ENCODE data around the gene GPATCH11.

The GPATCH11 gene

DNA sequence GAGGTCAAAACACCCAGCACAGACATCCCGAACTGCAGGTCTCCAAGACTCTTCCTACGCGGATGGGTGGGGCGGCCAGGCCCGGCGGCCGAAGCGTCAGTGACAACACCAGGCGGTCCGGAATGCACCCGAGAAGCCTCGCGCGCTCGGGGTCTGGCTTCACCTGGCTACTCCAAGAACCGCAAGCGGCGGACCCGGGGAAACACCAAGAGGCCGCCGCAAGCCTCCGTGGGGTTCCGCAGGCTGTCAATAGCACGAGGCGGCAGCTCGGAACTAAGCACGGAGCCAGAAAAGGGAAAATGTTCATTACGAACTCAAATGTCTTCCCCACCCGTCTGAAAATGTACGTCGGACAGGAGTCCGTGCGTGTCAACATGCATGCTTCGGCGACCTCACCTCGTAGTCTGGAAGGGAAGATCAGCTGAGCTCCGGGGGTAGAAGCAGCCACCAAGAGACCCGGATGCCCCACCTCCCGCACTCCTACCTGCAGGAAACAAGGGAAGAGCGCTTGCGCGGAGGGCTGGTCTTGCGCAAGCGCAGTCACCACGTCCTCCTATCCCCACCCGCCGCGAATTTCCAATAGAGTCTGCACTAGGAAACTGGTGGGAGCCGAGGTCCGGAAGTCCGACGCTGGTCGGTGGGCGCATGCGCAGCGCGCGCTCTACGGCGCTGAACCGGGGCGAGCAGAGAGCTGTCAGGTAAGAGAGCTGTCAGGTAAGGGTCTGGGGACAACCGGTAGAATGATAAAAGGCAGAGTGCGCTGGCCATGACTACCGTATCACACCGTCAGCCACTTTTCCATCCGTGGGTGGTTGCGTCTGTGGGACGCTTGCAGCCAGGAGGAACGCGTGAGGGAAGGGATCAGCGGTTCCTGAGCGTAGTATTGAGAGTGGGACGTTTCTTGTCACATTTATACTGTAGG is at the start of gene GPATCH11, which contains the start of gene HEATR5B:
Gene GPATCH11, plus strand, starts transcription at position 646 of the 922 bp plus-strand sequence. CDS start 3,864 bp downstream, outside the sequence.
Gene HEATR5B, minus strand, starts transcription at position 500 of the 922 bp plus-strand sequence. CDS start 958 bp downstream, outside the sequence.
- peak; percentile 96 for DNase-seq

GRCh38 chr2:37037771-37038170 is 46.5 kb upstream of the GPATCH11 start:
- no peak for DNase-seq

GRCh38 chr2:37039580-37039979 is 44.7 kb upstream of the GPATCH11 start:
- no peak for DNase-seq

GRCh38 chr2:37052600-37053332 is 31.6 kb upstream of the GPATCH11 start:
- no peak for DNase-seq

DNA sequence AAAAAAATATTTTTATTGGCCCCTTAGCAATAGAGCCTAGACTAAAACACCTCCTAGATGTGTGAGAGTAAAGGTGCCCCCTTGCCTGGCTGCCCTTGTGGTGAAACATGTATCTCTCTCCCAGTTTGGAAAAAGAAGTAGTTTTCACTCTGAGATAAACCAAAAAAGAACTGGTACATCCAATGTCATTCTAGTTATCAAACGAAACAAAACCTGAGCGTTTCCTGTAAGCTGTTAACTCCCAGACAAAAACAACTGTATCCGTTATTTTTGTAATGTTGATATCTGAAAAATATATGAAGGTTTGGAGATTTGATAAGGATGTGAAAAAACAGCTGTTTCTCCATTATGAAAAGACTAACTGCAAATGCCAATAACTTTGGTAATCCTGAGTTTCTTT is 24.5 kb upstream of the GPATCH11 start:
- no peak for DNase-seq

GRCh38 chr2:37060446-37060845 is 23.9 kb upstream of the GPATCH11 start:
- no peak for DNase-seq

DNA sequence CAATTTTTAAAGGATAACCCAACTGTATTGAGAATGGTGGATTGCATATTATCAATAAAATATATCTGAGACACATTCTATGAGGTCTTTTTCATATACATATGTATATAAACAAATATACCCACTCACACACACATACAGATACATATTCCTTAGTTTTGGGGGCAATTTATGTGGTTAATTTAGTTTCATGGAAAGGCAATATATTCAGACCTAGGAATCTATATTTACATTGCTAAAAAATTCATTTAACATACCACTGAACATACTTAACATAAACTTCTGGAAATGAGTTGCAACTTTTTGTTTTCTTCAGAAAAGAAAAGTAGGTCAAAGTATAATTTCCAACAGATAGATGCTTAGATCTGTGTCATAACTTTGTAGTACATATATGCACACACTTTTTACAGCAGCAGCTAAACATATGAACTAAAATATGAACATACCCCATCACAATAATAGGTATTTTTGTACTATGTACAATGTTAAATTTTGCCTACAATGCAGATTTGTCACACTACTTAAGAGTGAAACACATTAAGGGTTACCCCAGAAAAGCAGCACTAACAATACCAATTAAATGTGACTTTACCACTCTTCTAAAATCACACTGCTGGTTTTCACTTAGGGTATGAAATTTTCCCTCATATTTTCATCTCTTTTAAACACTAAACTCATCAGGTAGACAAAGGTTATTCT is 23.2 kb upstream of the GPATCH11 start:
- no peak for DNase-seq

DNA sequence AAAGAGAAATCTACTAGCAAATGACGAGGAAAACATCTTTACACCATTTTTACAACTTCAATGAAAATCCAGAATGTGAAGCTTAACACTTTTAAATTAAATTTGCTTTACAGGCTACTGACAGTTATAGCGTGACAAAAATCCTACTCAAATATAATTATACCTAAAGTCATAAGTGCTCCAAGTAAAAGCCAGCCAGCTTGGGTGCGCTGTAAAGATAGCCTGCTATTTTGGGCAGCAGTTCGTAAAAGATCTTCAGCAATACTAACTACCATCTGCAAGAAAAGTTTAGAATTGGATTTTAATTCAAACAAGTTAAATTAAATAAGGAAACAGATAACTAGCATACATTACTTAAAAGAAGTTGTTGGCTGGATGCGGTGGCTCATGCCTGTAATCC is 22.5 kb upstream of the GPATCH11 start:
- DNase-seq: no peak

DNA sequence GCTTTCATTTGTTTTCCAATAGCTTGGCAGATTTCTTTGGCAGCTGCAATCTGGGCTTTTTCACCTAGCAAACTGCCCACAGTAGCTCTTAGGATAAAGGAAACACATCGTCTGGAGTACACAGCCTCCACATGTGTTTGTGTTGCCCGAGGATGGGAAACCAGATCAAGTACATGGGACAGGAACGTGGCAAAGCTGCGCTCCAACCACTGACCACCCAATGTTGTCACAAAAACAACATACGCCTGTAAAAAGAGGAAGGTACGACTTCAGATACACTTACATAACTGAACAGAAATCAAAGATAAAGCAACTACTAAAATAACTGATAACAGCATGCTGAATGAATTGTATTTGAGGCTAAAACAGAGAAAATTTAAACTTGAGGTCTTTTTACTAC is 15.6 kb upstream of the GPATCH11 start:
- no peak for DNase-seq

GRCh38 chr2:37070931-37071330 is 13.4 kb upstream of the GPATCH11 start:
- DNase-seq: no peak

DNA sequence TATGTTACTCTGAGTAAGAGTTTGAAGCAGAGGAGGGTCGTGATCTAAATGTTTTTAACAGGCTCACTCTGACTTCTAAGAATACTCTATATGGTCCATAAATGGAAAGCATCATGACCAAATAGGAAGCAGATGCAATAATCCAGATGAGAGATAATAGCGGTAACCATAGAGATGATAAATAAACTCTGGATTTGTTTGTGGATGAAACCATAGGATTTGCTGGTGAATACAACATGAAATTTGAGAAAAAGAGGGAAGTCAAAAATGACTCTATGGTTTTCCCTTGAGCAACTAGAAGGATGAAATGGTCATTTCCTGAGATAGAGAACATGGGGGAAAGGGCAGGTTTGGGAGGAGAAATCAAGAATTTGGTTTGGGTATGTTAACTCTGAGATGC is 4.1 kb upstream of the GPATCH11 start:
- peak; percentile 13 for DNase-seq

GRCh38 chr2:37080689-37081088 is 3.6 kb upstream of the GPATCH11 start:
- DNase-seq: peak; percentile 11

- DNase-seq: no peak
Measured at GRCh38 chr2:37084797-37085196, 479 bp downstream of the GPATCH11 start.

GRCh38 chr2:37085731-37086147 is 1.4 kb downstream of the GPATCH11 start:
- DNase-seq: no peak

- DNase-seq: no peak
Measured at GRCh38 chr2:37090019-37090477, 5.7 kb downstream of the GPATCH11 start.

GRCh38 chr2:37091873-37092272 is 7.6 kb downstream of the GPATCH11 start:
- no peak for DNase-seq

DNA sequence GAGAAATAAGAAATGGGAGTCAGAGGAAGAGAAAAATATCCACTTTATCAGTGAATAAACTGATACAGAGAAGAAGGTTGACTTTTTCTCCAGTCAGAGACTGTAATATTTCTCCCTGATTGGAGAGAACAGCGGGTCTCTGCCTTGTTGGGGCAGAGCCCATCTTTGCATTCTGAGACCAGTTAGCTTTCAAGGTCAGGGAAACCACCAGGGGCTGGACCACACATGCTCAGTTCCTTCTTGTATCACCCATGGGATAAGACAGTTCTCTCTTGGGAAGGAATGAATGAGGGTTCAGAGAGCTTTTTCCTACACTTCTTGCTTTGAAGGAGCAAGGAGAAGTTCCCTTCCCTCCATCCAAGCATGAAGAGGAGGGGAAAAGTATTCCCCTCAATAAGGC is 12.2 kb downstream of the GPATCH11 start:
- no peak for DNase-seq

DNA sequence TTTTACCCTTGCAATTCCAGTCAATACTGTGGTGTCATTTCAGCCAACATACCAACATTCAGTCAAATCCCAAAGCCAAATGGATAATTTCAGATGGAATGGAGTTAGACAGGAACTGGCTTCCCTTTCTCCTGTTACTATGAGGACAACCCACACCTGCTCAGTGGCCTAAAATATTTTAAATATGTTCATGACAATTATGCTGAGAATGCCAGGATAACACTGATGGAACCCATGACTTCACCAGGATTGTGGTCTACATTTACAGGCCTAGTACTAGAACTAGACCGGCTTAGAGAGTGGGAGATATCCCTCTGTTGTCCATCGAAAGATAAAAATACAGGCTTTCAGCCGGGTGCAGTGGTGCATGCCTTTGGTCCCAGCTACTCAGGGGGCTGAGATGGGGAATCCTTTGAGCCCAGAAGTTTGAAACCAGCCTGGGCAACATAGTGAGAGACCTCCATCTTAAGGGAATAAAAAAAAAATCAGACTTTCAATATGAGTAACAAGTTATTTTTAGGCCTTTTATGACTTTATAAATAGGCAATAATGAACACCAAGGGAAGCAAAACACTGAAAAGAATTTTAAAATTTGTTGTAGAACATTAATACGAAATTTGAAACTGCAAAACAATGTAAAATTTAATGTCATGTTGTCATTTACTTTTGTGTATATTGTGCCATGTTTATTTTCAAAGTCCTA is 14.2 kb downstream of the GPATCH11 start:
- DNase-seq: no peak

GRCh38 chr2:37100054-37100453 is 15.7 kb downstream of the GPATCH11 start:
- DNase-seq: no peak

DNA sequence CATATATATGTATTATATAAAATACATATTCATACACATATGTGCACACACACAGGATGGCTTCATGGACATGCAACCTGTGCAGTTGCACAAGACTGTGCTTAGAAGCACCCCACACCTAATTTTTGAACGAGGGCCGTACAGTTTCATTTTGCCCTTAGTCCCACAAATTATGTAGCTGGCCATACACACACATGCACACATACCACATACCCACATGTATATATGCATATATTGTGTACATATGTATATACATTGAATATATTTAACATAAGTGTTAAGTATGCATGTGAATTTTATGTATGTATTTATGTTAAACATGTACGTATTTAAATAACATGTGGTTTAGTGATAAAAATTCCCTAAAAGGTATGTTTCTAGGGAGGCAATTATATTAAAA is 18.3 kb downstream of the GPATCH11 start:
- DNase-seq: no peak

GRCh38 chr2:37104178-37104577 is 19.9 kb downstream of the GPATCH11 start:
- no peak for DNase-seq

DNA sequence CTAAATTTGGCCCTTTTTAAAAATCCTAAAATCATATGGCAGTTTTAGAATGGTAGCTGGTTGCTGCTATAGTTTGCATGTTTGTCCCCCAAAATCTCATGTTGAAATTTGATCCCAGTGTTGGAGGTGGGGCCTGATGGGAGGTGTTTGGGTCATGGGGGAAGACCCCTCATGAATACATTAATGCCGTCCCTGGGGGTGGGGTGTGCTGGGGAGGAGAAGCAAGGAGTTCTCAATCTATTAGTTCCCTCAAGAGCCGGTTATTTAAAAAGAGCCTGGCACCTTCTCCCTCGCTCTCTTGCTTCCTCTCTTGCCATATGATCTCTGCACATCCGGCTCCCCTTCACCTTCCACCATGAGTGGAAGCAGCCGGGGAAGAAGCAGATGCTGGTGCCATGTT is 20.8 kb downstream of the GPATCH11 start:
- no peak for DNase-seq
